A172 (cell line): Measurements from ENCODE around the gene RNF168. TPM values are rescaled to one million over a fixed set of nuclear protein-coding genes. Genes with fewer than 3 reads are reported as not detected.
"Not testable (repeated sequence)": the region's sequence is repeated elsewhere in the genome, so short reads cannot be mapped to it uniquely, and the experiment has no call there.

Experiments used
- DNase-seq: peaks from one replicate; pipeline ENCODE4 v3.0.0-alpha.2; 2015; ENCODE audit warnings: low spot score
- total RNA-seq: library from RNA; depleted of rRNA; stranded (reverse); fragments of >200 nt; shearing (Covaris generic); gene quantifications from 2 replicates; pipeline ENCODE4 v1.2.3, GENCODE V29; 2014

RNF168 gene
- total RNA-seq, 1 experiment from 2014 or later, result 25.3 TPM

- no peak for DNase-seq
These were observed 32.0 kb downstream of the RNF168 start for GRCh38 chr3:196471551-196471950.

GRCh38 chr3:196470182-196470581 lies 33.4 kb downstream of the RNF168 start:
- DNase-seq, result not testable (repeated sequence)

- DNase-seq, result no peak
These were observed 39.8 kb downstream of the RNF168 start for GRCh38 chr3:196463804-196464203.

- no peak for DNase-seq
These were observed 40.2 kb downstream of the RNF168 start for GRCh38 chr3:196463478-196463756.

- DNase-seq, result not testable (repeated sequence)
These were observed 40.7 kb downstream of the RNF168 start for GRCh38 chr3:196462680-196463477.

GRCh38 chr3:196458063-196458462 lies 45.5 kb downstream of the RNF168 start:
- DNase-seq, result no peak

- DNase-seq, result not testable (repeated sequence)
These were observed 46.1 kb downstream of the RNF168 start for GRCh38 chr3:196457470-196457869.

GRCh38 chr3:196454935-196455334 lies 48.6 kb downstream of the RNF168 start:
- peak; percentile 19 for DNase-seq

GRCh38 chr3:196445391-196445790 lies 58.2 kb downstream of the RNF168 start:
- DNase-seq, result peak; percentile 24

- no peak for DNase-seq
These were observed 59.1 kb downstream of the RNF168 start for GRCh38 chr3:196444500-196444894.

- no peak for DNase-seq
These were observed 62.9 kb downstream of the RNF168 start for GRCh38 chr3:196440696-196441095.

GRCh38 chr3:196440041-196440537 lies 63.5 kb downstream of the RNF168 start:
- DNase-seq, result no peak

GRCh38 chr3:196432137-196432879 lies 71.3 kb downstream of the RNF168 start, which contains the start of gene UBXN7:
Gene UBXN7 (minus strand): TSS chr3:196432427. CDS start chr3:196432399, 28 bp downstream.
- peak; percentile 91 for DNase-seq

- peak; percentile 40 for DNase-seq
These were observed 72.1 kb downstream of the RNF168 start for GRCh38 chr3:196431181-196432136.

- no peak for DNase-seq
These were observed 75.5 kb downstream of the RNF168 start for GRCh38 chr3:196428041-196428440.

GRCh38 chr3:196424421-196424820 lies 79.1 kb downstream of the RNF168 start:
- DNase-seq, result not testable (repeated sequence)

GRCh38 chr3:196423044-196423781 lies 80.4 kb downstream of the RNF168 start:
- no peak for DNase-seq

- DNase-seq, result not testable (repeated sequence)
These were observed 81.9 kb downstream of the RNF168 start for GRCh38 chr3:196421668-196422067.

- no peak for DNase-seq
These were observed 84.2 kb downstream of the RNF168 start for GRCh38 chr3:196419386-196419785.
